Neural cell (in vitro differentiated cells): ENCODE data around the gene CORO2A. TPM values are rescaled to one million over a fixed set of nuclear protein-coding genes. Genes with fewer than 3 reads are reported as not detected.

ENCODE experiments used
- H2AFZ ChIP-seq: fragments of 200-600, 300-800 bp; sonication (generic), shearing (Covaris generic); 2 replicates; pipeline ENCODE4 v1.6.0; 2014; ENCODE audit warnings: low read depth, mild to moderate bottlenecking, antibody characterized with exemption, low read length, moderate library complexity
- H3F3A ChIP-seq: fragments of 200-600 bp; shearing (Covaris generic); 2 replicates; pipeline ENCODE4 v1.6.1; 2016; ENCODE audit warnings: mild to moderate bottlenecking, moderate library complexity, mixed read lengths, antibody characterized with exemption, low read length; ENCODE audit not compliant: insufficient read depth, poor library complexity, severe bottlenecking
- H3K27ac ChIP-seq: fragments of 200-600, 300-800 bp; sonication (generic), shearing (Covaris generic); 2 replicates; pipeline ENCODE4 v1.5.1; 2014; ENCODE audit warnings: mild to moderate bottlenecking, low read length, moderate library complexity
- H3K27me3 ChIP-seq: fragments of 300-800, 200-600 bp; sonication (generic), shearing (Covaris generic); 2 replicates; pipeline ENCODE4 v1.6.0; 2014; ENCODE audit warnings: mild to moderate bottlenecking, low read depth, low read length, moderate library complexity; ENCODE audit not compliant: insufficient read depth
- H3K36me3 ChIP-seq: fragments of 300-800, 200-600 bp; sonication (generic), shearing (Covaris generic); 2 replicates; pipeline ENCODE4 v1.5.1; 2014; ENCODE audit warnings: mild to moderate bottlenecking, antibody characterized with exemption, low read length, moderate library complexity; ENCODE audit not compliant: insufficient read depth
- H3K4me2 ChIP-seq: fragments of 300-800, 200-600 bp; sonication (generic), shearing (Covaris generic); 2 replicates; pipeline ENCODE4 v1.6.0; 2014; ENCODE audit warnings: mild to moderate bottlenecking, low read length
- H3K4me3 ChIP-seq: fragments of 300-800, 200-600 bp; sonication (generic), shearing (Covaris generic); 2 replicates; pipeline ENCODE4 v1.5.1; 2014; ENCODE audit warnings: mild to moderate bottlenecking, low read length, moderate library complexity
- H3K79me2 ChIP-seq: fragments of 200-600 bp; shearing (Covaris generic); replicated peaks from 2 replicates; pipeline ENCODE4 v1.6.0; 2014; ENCODE audit warnings: mild to moderate bottlenecking, low read length, moderate library complexity; ENCODE audit not compliant: insufficient read depth
- H3K9ac ChIP-seq: fragments of 300-800, 200-600 bp; sonication (generic), shearing (Covaris generic); 2 replicates; pipeline ENCODE4 v1.6.1; 2016; ENCODE audit warnings: mild to moderate bottlenecking, low read length, mixed read lengths
- H3K9me2 ChIP-seq: fragments of 200-600 bp; shearing (Covaris generic); 2 replicates; pipeline ENCODE4 v1.6.1; 2016; ENCODE audit warnings: mild to moderate bottlenecking, low read length, mixed read lengths; ENCODE audit not compliant: insufficient read depth
- H3K9me3 ChIP-seq: fragments of 200-600, 300-800 bp; sonication (generic), shearing (Covaris generic); 2 replicates; pipeline ENCODE4 v1.6.1; 2016; ENCODE audit warnings: mild to moderate bottlenecking, mixed run types, low read length, moderate library complexity, mixed read lengths
- H4K20me1 ChIP-seq: fragments of 200-600 bp; shearing (Covaris generic); 2 replicates; pipeline ENCODE4 v1.6.1; 2016; ENCODE audit warnings: mild to moderate bottlenecking, mixed run types; ENCODE audit not compliant: insufficient read depth
- EP300 ChIP-seq: fragments of 450-650 bp; conservative IDR thresholded peaks from 2 replicates; pipeline ENCODE4 v1.6.1; 2014; ENCODE audit warnings: antibody characterized with exemption, mild to moderate bottlenecking, moderate library complexity; ENCODE audit not compliant: poor library complexity, severe bottlenecking
- EZH2 ChIP-seq: fragments of 200-600, 300-800 bp; shearing (Covaris generic), sonication (generic); IDR thresholded peaks from 2 replicates; pipeline ENCODE4 v1.6.1; 2014; ENCODE audit warnings: antibody characterized with exemption, low read length, borderline replicate concordance, mild to moderate bottlenecking; ENCODE audit not compliant: insufficient read depth, poor library complexity, severe bottlenecking
- MXI1 ChIP-seq: fragments of 450-650 bp; conservative IDR thresholded peaks from 2 replicates; pipeline ENCODE4 v1.6.1; 2014; ENCODE audit warnings: antibody characterized with exemption, mild to moderate bottlenecking; ENCODE audit not compliant: poor library complexity, severe bottlenecking
- POLR2AphosphoS5 ChIP-seq: IDR thresholded peaks from 2 replicates; pipeline ENCODE4 v1.6.1; 2012
- RAD21 ChIP-seq: fragments of 450-650 bp; conservative IDR thresholded peaks from 2 replicates; pipeline ENCODE4 v1.6.1; 2014; ENCODE audit warnings: antibody characterized with exemption, mild to moderate bottlenecking, moderate library complexity
- SMC3 ChIP-seq: fragments of 450-650 bp; conservative IDR thresholded peaks from 2 replicates; pipeline ENCODE4 v1.6.1; 2014; ENCODE audit warnings: antibody characterized with exemption, mild to moderate bottlenecking, moderate library complexity; ENCODE audit not compliant: poor library complexity
- TAF1 ChIP-seq: IDR thresholded peaks from 2 replicates; pipeline ENCODE4 v1.6.1; 2012; ENCODE audit warnings: low read depth
- polyA plus RNA-seq: library from polyadenylated mRNA; depleted of rRNA; stranded (reverse); fragments of >200 nt; gene quantifications from 2 replicates; pipeline ENCODE4 v1.2.3, GENCODE V29; 2014
- TF ChIP-seq, protein P1 (sequence below): IDR thresholded peaks from 2 replicates; pipeline ENCODE4 v1.6.1; 2012; ENCODE audit warnings: borderline replicate concordance
- TF ChIP-seq, protein P2 (sequence below): fragments of 450-650 bp; IDR thresholded peaks from 2 replicates; pipeline ENCODE4 v1.5.1; 2014; ENCODE audit warnings: antibody characterized with exemption, mild to moderate bottlenecking, moderate library complexity; ENCODE audit not compliant: poor library complexity, severe bottlenecking

Gene CORO2A
- polyA plus RNA-seq, 1 donor from 2014 or later: 1.9 TPM

DNA sequence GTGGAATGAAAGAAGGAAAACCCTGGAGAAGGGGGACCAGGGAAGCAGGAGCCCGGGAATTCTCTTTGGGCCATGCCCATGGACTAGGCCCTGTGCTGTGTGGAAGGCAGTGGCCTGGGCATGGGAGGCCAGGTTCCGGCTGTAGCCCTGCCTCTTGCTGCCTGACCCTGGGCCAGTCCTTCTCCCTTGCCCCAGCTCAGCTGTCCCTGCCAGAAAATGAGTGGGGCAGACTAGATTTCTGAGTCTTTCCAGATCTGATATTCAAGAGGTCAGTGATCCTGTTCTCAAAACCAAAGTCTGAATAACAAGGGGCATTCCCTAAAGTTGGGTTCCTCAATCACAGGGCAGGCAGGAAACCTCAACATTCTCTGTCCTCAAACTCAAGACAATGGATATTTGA, 24.8 kb upstream of the CORO2A start:
- Histone ChIP-seq H3K27me3 (no peaks in the 10 kb centered on the region), H3K9me2 (no peaks in the 10 kb centered on the region), H3F3A (no peaks in the 10 kb centered on the region), H4K20me1 (no peaks in the 10 kb centered on the region), H2AFZ (no peak overlapping the region), H3K27ac (no peak overlapping the region), H3K36me3 (no peaks in the 10 kb centered on the region), H3K79me2 (no peaks in the 10 kb centered on the region), H3K4me3 (no peak overlapping the region), H3K9me3 (no peaks in the 10 kb centered on the region), H3K9ac (no peak overlapping the region), H3K4me2 (no peak overlapping the region)
- TF ChIP-seq, protein P1, sequence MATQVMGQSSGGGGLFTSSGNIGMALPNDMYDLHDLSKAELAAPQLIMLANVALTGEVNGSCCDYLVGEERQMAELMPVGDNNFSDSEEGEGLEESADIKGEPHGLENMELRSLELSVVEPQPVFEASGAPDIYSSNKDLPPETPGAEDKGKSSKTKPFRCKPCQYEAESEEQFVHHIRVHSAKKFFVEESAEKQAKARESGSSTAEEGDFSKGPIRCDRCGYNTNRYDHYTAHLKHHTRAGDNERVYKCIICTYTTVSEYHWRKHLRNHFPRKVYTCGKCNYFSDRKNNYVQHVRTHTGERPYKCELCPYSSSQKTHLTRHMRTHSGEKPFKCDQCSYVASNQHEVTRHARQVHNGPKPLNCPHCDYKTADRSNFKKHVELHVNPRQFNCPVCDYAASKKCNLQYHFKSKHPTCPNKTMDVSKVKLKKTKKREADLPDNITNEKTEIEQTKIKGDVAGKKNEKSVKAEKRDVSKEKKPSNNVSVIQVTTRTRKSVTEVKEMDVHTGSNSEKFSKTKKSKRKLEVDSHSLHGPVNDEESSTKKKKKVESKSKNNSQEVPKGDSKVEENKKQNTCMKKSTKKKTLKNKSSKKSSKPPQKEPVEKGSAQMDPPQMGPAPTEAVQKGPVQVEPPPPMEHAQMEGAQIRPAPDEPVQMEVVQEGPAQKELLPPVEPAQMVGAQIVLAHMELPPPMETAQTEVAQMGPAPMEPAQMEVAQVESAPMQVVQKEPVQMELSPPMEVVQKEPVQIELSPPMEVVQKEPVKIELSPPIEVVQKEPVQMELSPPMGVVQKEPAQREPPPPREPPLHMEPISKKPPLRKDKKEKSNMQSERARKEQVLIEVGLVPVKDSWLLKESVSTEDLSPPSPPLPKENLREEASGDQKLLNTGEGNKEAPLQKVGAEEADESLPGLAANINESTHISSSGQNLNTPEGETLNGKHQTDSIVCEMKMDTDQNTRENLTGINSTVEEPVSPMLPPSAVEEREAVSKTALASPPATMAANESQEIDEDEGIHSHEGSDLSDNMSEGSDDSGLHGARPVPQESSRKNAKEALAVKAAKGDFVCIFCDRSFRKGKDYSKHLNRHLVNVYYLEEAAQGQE: no peak
- TF ChIP-seq SMC3: no peak
- no peak for TF ChIP-seq MXI1
- TF ChIP-seq EZH2: no peak
- TF ChIP-seq, protein P2, sequence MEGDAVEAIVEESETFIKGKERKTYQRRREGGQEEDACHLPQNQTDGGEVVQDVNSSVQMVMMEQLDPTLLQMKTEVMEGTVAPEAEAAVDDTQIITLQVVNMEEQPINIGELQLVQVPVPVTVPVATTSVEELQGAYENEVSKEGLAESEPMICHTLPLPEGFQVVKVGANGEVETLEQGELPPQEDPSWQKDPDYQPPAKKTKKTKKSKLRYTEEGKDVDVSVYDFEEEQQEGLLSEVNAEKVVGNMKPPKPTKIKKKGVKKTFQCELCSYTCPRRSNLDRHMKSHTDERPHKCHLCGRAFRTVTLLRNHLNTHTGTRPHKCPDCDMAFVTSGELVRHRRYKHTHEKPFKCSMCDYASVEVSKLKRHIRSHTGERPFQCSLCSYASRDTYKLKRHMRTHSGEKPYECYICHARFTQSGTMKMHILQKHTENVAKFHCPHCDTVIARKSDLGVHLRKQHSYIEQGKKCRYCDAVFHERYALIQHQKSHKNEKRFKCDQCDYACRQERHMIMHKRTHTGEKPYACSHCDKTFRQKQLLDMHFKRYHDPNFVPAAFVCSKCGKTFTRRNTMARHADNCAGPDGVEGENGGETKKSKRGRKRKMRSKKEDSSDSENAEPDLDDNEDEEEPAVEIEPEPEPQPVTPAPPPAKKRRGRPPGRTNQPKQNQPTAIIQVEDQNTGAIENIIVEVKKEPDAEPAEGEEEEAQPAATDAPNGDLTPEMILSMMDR: no peak
- TF ChIP-seq RAD21: no peak
- TF ChIP-seq TAF1: no peak
- TF ChIP-seq EP300: no peak
- no peak for TF ChIP-seq POLR2AphosphoS5

DNA sequence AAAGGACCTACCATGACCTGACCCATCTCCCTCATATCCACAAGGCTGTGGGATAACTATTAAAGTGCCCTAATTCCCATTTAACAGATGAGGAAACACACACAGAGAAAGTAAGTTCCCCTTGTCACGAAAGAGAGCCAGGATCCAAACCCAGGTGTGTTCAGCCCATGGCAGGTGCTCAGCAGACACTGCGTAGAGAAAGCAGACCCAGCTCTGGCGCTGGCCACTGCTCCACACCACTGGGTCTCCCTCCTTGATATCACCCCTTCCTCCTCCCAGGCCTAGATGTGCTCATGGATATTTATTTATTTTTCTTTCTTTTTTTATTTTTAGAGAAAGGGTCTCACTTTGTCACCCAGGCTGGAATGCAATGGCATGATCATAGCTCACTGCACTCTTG, 24.0 kb upstream of the CORO2A start:
- H3K9me2 ChIP-seq: no peaks in the 10 kb centered on the region
- H3K9ac ChIP-seq: no peak overlapping the region
- no peak overlapping the region for H2AFZ ChIP-seq

More for the DNA sequence above, 24.0 kb upstream of the CORO2A start:
- Histone ChIP-seq H3F3A (no peaks in the 10 kb centered on the region), H3K27ac (no peak overlapping the region), H3K9me3 (no peaks in the 10 kb centered on the region), H3K27me3 (no peaks in the 10 kb centered on the region), H3K36me3 (no peaks in the 10 kb centered on the region), H4K20me1 (no peaks in the 10 kb centered on the region), H3K4me2 (no peak overlapping the region), H3K79me2 (no peaks in the 10 kb centered on the region), H3K4me3 (no peak overlapping the region)
- TF ChIP-seq RAD21 (no peak), SMC3 (no peak), EZH2 (no peak), POLR2AphosphoS5 (no peak), MXI1 (no peak), TAF1 (no peak), EP300 (no peak)
- TF ChIP-seq, protein P2: no peak
- TF ChIP-seq, protein P1: no peak
